Lower leg skin (tissue), 3 donors: ENCODE data around the gene MINDY4B.

Experiments used
- POLR2A ChIP-seq, 2 donors: fragments of 450-650 bp; IDR thresholded peaks; one replicate each; pipeline ENCODE4 v1.6.1; 2016 to 2017; ENCODE audit warnings: antibody characterized with exemption in 2 of 2, mild to moderate bottlenecking in 1 of 2, moderate library complexity in 1 of 2
- TF ChIP-seq, protein P1 (sequence below), 3 donors: fragments of 450-650 bp; IDR thresholded peaks; one replicate each; pipeline ENCODE4 v1.5.1; 2016; ENCODE audit warnings: antibody characterized with exemption in 3 of 3, mild to moderate bottlenecking in 3 of 3, moderate library complexity in 2 of 3

DNA sequence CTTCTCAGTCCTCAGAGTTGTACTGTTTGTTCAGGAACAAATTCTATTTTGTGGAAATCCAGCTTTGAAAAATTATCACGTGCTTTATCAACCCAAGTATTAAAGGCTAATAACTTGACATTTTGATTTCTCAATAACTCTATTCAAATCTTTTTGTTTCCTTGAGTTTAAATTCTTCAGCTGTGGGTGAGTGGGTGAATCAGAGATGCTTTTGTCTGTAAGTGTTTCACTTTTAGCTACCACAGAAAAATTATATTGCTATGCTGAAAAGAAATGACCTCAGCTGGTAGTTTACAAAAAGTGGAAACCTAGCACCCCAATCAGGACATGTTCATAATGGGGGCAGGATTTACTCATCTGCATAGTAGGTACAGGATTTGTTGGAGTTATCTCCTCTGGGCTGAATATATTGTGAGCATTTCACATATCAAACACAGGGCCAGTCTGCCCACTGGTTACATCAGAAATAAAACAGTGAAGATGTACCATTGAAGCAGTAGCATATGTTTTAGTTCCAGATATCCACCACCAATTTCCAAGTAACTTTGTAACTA lies 30.5 kb downstream of the MINDY4B start:
- no peak for TF ChIP-seq POLR2A (IDR thresholded peaks at IDR 0.05)
- TF ChIP-seq, protein P1, sequence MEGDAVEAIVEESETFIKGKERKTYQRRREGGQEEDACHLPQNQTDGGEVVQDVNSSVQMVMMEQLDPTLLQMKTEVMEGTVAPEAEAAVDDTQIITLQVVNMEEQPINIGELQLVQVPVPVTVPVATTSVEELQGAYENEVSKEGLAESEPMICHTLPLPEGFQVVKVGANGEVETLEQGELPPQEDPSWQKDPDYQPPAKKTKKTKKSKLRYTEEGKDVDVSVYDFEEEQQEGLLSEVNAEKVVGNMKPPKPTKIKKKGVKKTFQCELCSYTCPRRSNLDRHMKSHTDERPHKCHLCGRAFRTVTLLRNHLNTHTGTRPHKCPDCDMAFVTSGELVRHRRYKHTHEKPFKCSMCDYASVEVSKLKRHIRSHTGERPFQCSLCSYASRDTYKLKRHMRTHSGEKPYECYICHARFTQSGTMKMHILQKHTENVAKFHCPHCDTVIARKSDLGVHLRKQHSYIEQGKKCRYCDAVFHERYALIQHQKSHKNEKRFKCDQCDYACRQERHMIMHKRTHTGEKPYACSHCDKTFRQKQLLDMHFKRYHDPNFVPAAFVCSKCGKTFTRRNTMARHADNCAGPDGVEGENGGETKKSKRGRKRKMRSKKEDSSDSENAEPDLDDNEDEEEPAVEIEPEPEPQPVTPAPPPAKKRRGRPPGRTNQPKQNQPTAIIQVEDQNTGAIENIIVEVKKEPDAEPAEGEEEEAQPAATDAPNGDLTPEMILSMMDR (IDR thresholded peaks at IDR 0.05) = no peak
